ENCODE results near the gene TRIOBP. TPM values are rescaled to one million over a fixed set of nuclear protein-coding genes. Genes with fewer than 3 reads are reported as not detected.

TRIOBP gene
- total and polyA plus RNA-seq, 7 donors = 51.7 to 140 (median 82.8) TPM

DNA sequence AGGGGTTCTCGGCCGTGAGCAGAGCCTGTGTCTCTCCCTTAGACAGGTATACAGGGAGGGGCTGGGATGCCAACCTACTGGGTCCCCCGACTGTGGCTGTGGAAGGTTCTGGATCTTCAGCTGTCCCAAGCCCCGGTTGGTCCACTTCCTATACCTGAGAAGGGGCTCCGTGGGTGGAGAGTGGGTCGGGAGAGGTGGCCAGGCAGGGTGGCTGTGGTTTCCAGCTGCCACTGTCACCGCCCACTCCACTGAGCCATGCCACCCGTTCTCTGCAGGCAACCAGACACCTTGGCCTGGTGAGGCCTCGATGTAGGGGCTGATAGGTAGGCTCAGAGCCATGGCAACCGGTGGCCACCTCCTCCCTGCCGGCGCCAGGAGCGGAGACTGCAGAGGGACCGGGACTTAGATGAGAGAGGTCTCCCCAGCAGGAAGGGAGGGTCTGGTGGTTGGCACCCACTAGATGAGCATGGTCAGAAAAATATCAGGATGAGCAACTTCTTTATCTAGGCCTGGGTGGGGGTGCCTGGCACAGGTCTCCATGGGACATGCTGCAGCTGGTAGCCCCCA is 53.8 kb downstream of the TRIOBP start:
- Histone ChIP-seq H3K4me3 (no peak overlapping the region), H3K27me3 (no peaks in the 10 kb centered on the region), H3K36me3 (peaks cover 7 to 13% (median 10%) of the 10 kb centered on the region in 4 donors), H3K4me1 (peaks cover 0 to 84% (median 76%) of the 10 kb centered on the region in 4 donors), H3K27ac (peak overlapping the region; percentile 91 to 98 (median 98)), H3K9me3 (no peaks in the 10 kb centered on the region)
- TF ChIP-seq POLR2AphosphoS5 (IDR thresholded peaks at IDR 0.05) (no peak), POLR2A (IDR thresholded peaks at IDR 0.05) (no peak), EP300 (IDR thresholded peaks at IDR 0.05) (no peak)
- TF ChIP-seq, protein P1, sequence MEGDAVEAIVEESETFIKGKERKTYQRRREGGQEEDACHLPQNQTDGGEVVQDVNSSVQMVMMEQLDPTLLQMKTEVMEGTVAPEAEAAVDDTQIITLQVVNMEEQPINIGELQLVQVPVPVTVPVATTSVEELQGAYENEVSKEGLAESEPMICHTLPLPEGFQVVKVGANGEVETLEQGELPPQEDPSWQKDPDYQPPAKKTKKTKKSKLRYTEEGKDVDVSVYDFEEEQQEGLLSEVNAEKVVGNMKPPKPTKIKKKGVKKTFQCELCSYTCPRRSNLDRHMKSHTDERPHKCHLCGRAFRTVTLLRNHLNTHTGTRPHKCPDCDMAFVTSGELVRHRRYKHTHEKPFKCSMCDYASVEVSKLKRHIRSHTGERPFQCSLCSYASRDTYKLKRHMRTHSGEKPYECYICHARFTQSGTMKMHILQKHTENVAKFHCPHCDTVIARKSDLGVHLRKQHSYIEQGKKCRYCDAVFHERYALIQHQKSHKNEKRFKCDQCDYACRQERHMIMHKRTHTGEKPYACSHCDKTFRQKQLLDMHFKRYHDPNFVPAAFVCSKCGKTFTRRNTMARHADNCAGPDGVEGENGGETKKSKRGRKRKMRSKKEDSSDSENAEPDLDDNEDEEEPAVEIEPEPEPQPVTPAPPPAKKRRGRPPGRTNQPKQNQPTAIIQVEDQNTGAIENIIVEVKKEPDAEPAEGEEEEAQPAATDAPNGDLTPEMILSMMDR (IDR thresholded peaks at IDR 0.05) = no peak
- WGBS, 2 donors = 66 to 81% methylated on average over 14 of the region's 14 CpGs
- intact Hi-C loops (cut with DNase I) = loop anchor here (5.0 kb wide), 1 partner anchor 128 kb away; no protein-coding TSS in a partner anchor
- DNase-seq = no peak

- H3K27me3 ChIP-seq = no peaks in the 10 kb centered on the region
- intact Hi-C loops (cut with DNase I) = loop anchor here (5.0 kb wide), 1 partner anchor 129 kb away; no protein-coding TSS in a partner anchor
- no peak overlapping the region for H3K4me3 ChIP-seq
- no peak for DNase-seq
- TF ChIP-seq, protein P1 (IDR thresholded peaks at IDR 0.05) = no peak
- TF ChIP-seq POLR2A (IDR thresholded peaks at IDR 0.05) = no peak
- TF ChIP-seq EP300 (IDR thresholded peaks at IDR 0.05) = no peak
- TF ChIP-seq POLR2AphosphoS5 (IDR thresholded peaks at IDR 0.05) = no peak
- peaks cover 0 to 80% (median 76%) of the 10 kb centered on the region in 4 donors for H3K4me1 ChIP-seq
- peaks cover 13 to 23% (median 19%) of the 10 kb centered on the region in 4 donors for H3K36me3 ChIP-seq
- H3K27ac ChIP-seq = peak overlapping the region; percentile 91 to 98 (median 98)
- H3K9me3 ChIP-seq = no peaks in the 10 kb centered on the region
- WGBS, 2 donors = 47 to 74% methylated on average over 11 of the region's 11 CpGs
Measured at GRCh38 chr22:37751449-37752188, 54.8 kb downstream of the TRIOBP start.

- Histone ChIP-seq H3K4me3 (peak overlapping the region in 1 of 4 donors; percentile 12), H3K9me3 (no peaks in the 10 kb centered on the region), H3K4me1 (peaks cover 0 to 72% (median 70%) of the 10 kb centered on the region in 4 donors), H3K27ac (peak overlapping the region; percentile 91 to 98 (median 98)), H3K36me3 (peaks cover 18 to 31% (median 26%) of the 10 kb centered on the region in 4 donors), H3K27me3 (no peaks in the 10 kb centered on the region)
- intact Hi-C loops (cut with DNase I) = loop anchor here (5.0 kb wide), 1 partner anchor 130 kb away; no protein-coding TSS in a partner anchor
- 16 to 55% methylated on average over 17 of the region's 17 CpGs for WGBS, 2 donors
- peak; percentile 97 for DNase-seq
- peak in 1 of 4 donors; percentile 32 for TF ChIP-seq EP300 (IDR thresholded peaks at IDR 0.05)
- peak; percentile 59 to 81 (median 74) for TF ChIP-seq POLR2AphosphoS5 (IDR thresholded peaks at IDR 0.05)
- TF ChIP-seq, protein P1 (IDR thresholded peaks at IDR 0.05) = peak in 1 of 4 experiments; percentile 23
- TF ChIP-seq POLR2A (IDR thresholded peaks at IDR 0.05) = no peak
Measured at GRCh38 chr22:37752189-37753087, 55.6 kb downstream of the TRIOBP start.

DNA sequence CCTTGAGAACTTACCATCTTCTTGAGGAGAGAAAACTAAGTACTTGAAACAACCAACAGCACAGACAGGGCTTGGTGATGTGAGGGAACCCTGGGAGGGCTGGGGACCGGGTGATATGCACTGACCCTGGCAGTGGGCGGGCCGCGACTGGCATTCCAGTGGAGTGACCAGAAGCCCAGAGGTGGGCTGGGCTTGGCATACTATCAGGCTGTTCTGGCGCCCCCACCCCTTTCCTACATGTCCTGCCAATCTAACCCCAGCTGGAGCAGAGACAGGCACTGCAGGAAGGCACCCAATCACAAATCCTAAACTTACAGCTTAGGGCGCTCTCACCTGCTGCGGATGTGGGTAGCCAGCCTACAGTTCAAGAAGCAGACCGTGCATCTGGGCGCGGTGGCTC is 56.9 kb downstream of the TRIOBP start:
- 79 to 93% methylated on average over 10 of the region's 10 CpGs for WGBS, 2 donors
- TF ChIP-seq POLR2A (IDR thresholded peaks at IDR 0.05) (no peak), POLR2AphosphoS5 (IDR thresholded peaks at IDR 0.05) (no peak), EP300 (IDR thresholded peaks at IDR 0.05) (no peak)
- TF ChIP-seq, protein P1 (IDR thresholded peaks at IDR 0.05) = no peak
- Histone ChIP-seq H3K4me3 (no peak overlapping the region), H3K27ac (peak overlapping the region; percentile 91 to 98 (median 98)), H3K9me3 (no peaks in the 10 kb centered on the region), H3K27me3 (no peaks in the 10 kb centered on the region), H3K36me3 (peaks cover 30 to 44% (median 39%) of the 10 kb centered on the region in 4 donors), H3K4me1 (peaks cover 0 to 59% (median 57%) of the 10 kb centered on the region in 4 donors)
- DNase-seq = no peak
- intact Hi-C loops (cut with DNase I) = loop anchor here (5.0 kb wide), 1 partner anchor 131 kb away; no protein-coding TSS in a partner anchor
